ENCODE data around the gene LIME1.

The LIME1 gene

DNA sequence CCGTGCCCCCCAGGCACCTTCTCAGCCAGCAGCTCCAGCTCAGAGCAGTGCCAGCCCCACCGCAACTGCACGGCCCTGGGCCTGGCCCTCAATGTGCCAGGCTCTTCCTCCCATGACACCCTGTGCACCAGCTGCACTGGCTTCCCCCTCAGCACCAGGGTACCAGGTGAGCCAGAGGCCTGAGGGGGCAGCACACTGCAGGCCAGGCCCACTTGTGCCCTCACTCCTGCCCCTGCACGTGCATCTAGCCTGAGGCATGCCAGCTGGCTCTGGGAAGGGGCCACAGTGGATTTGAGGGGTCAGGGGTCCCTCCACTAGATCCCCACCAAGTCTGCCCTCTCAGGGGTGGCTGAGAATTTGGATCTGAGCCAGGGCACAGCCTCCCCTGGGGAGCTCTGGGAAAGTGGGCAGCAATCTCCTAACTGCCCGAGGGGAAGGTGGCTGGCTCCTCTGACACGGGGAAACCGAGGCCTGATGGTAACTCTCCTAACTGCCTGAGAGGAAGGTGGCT, 39.1 kb upstream of the LIME1 start:
- DNase-seq: peak; percentile 53

DNA sequence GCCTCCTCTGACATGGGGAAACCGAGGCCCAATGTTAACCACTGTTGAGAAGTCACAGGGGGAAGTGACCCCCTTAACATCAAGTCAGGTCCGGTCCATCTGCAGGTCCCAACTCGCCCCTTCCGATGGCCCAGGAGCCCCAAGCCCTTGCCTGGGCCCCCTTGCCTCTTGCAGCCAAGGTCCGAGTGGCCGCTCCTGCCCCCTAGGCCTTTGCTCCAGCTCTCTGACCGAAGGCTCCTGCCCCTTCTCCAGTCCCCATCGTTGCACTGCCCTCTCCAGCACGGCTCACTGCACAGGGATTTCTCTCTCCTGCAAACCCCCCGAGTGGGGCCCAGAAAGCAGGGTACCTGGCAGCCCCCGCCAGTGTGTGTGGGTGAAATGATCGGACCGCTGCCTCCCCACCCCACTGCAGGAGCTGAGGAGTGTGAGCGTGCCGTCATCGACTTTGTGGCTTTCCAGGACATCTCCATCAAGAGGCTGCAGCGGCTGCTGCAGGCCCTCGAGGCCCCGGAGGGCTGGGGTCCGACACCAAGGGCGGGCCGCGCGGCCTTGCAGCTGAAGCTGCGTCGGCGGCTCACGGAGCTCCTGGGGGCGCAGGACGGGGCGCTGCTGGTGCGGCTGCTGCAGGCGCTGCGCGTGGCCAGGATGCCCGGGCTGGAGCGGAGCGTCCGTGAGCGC, 38.5 kb upstream of the LIME1 start:
- peak; percentile 38 for DNase-seq

DNA sequence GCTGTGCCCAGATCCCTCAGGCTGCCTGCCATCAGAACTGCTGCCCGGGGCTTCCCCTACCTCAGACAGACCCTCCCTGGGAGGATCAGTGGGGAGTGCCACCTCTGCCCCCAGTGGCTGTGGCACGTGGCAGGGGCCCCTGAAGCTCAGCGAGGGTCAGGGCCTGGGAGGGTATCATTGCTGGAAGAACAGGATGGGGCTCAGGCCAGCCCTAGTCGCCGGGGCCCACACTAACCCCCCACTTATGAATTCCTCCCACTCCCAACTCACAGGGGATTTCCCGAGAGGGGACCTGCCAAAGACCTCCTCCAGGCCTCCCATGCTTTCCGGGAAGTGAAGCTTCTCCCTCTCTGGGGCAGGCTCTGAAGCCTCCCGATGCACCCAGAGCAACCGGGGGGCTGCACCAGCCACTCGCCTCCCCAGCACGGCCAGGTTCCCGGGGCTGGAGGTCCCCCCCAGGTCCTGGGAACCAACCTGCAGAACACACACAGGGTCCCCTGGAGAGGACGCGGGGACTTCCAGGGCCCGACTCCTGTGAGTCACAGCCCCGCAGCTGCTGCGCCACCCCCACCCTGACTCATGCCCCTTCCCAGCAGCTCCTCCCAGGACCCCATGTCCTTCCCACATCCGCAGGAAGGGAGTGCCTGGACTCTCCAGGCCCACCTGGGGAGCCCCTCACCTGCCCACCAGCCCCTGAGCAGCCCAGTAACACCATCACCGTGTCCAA, 37.6 kb upstream of the LIME1 start:
- DNase-seq: peak; percentile 64

DNA sequence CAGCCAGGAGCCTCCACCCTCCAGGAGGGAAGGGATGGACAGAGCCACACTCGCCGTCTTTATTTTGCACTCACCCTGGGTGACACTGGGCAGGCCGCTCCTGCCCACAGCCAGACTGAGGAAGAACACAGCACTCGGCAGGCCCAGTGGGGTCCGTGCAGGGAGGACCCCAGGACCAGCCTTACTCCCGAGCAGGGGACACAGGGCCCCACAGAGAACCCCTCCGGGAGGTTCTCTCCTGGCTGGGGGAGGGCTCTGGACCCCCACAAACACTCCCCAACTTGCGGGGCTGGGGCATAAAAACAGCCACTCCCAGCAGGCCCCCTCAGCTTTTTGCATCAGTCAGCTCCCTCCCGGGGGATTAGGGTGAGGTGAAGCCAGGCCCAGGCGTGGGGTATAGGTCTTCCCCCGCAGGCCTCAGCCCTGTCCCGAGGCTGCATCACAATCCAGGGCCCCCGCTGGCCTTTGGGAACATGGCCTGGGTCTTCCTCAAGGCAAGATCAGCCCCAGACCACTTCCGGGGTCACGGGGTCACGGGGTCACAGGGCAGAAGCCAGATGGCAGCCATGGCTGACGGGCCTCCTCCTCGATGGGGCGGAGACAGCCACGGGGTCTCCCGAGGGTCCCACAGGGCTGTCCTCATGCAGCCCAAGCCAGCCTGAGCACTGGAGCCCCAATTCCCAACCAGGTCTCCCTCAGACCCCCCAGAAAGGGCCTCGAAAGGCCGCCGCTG, 36.8 kb upstream of the LIME1 start:
- peak; percentile 41 for DNase-seq

GRCh38 chr20:63700199-63701050, 36.0 kb upstream of the LIME1 start:
- DNase-seq: no peak

GRCh38 chr20:63701051-63701328, 35.5 kb upstream of the LIME1 start:
- DNase-seq: no peak

DNA sequence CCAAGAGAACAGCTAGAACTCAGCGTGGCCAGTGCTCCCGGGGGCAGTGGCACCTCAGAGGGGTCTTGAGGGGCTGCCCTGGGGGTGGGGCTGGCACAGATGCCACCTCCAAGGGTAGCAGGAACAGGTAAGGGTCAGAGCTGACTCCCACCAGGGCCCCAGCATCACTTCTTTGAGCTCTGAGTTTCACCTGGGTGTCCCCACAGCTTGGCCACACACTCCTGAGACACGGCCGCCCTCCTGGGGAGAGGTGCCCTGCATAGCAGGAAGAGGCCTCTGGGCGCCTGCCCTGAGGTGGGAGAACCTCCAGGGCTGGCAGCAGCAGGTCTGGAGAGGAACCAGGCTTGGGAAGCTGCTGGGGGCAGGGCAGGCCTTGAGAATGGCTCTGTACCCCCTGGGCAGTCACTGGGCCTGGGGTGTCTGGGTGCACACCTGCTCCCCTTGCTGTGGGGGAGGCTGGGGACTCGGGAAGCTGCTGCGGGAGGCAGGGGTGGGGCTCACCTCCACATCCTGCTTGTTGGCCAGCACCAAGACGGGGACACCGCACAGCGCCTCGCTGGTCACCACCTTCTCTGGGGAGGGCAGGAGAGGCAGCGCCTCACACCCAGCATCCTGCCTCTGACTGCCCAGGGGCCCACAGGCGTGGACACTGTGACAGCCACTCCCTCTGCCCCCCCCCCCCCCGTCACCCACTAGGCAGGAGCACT, 35.0 kb upstream of the LIME1 start:
- no peak for DNase-seq

DNA sequence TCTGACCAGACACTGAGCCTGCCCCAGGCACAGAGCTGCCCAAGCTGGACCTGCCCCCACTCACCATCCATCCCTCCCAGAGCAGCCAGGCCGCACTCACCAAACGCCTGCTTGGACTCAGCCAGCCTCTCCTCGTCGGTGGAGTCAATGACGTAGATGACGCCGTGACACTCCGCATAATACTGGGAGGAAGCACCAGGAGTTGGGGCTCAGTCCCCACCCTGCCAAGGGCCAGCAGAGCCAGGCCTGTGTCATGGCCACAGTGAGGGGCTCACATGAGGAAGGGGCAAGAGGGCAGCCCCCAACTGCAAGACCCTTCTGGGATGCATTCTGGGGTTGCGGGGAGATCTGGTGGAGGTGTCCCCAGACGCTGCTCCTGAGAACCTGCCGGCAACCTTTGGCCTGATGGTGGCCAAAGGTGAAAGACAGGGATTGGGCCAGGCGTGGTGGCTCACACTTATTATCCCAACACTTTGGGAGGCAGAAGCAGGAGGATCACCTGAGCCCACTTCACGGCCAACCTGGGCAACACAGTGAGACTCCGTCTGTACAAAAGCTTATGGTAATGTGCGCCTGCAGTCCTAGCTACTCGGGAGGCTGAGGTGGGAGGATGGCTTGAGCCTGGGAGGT, 34.3 kb upstream of the LIME1 start:
- DNase-seq: no peak

GRCh38 chr20:63702751-63703470, 33.6 kb upstream of the LIME1 start:
- no peak for DNase-seq

DNA sequence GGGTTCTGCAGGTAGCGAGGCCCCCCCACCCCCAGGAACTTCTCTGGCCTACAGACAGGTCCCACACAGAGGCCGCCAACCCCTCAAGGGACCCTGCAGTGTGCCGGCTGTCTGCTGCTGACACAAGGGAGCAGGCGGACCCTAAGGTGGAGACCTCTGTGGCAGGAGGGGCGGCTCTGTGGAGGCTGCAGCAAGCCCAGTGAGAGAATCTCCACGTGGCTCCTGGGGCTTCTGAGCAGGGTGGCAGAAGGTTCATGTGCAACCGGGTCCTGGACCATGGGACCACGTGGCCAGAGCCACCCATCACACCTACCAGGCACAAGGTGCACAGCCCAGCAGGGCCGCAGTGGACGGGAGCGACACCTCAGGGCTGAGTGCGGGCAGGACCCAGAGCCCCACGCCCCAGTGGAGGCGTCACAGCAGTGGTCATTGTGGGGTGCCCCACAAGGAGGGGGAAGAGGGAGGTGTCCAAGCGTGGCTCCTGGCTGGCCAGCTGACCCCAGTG, 32.9 kb upstream of the LIME1 start:
- no peak for DNase-seq

- DNase-seq: no peak
Observed at GRCh38 chr20:63703976-63704748, 32.3 kb upstream of the LIME1 start.

DNA sequence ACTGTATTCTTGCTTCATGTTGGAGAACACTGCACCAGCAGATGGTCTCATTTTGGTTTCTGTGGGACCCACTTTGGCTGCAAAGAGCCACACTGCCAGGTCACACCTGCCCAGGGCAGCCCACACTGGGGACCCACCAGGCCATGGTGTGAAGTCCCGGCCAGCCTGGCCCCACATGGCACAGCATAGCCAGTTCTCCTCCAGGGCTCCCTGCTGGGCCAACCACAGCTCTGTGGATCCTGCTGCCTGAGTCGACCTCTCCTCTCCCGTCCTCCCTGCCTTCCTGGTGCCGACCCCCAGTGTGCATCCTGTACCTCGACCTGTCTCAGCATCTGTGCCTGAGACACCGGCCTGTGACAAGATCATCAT, 31.7 kb upstream of the LIME1 start:
- DNase-seq: no peak

DNA sequence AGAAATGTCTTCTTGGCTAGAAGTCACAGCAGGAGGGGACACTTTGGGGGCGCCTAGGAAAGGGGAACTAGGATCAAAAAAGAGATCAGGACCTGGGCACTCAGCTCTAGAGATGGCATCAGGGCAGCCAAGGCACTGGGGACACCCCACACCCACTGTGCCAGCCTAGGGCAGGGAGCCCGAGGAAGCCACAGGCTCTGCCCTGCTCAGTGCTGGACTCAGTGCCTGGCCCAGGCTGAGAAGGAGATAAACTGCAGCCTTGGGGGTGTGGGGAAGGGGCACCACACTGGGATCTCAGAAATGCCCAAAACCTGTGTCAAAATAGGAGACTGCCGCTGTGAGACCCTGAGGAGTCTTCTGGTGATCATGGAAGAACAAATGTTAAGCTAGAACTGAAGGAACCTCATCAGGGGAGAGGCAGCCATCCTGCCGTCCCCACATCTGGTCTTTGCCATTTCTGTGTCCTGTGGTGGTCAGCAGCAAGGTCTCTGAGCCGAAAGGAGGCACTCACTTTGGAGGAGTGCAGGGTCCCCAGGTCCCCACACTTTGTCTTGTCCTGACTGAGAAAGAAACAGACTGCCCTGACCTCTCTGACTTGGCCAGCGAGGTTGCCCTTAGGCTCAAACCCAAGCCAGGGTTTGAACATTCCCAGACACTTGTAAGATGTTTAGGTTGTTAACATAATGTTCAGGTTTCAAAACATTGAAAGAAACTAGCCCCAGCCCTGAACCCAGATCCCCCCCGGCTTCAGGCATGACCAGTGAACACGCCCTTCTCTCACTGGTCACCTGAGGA, 31.0 kb upstream of the LIME1 start:
- no peak for DNase-seq

GRCh38 chr20:63706027-63706695, 30.3 kb upstream of the LIME1 start:
- DNase-seq: no peak

DNA sequence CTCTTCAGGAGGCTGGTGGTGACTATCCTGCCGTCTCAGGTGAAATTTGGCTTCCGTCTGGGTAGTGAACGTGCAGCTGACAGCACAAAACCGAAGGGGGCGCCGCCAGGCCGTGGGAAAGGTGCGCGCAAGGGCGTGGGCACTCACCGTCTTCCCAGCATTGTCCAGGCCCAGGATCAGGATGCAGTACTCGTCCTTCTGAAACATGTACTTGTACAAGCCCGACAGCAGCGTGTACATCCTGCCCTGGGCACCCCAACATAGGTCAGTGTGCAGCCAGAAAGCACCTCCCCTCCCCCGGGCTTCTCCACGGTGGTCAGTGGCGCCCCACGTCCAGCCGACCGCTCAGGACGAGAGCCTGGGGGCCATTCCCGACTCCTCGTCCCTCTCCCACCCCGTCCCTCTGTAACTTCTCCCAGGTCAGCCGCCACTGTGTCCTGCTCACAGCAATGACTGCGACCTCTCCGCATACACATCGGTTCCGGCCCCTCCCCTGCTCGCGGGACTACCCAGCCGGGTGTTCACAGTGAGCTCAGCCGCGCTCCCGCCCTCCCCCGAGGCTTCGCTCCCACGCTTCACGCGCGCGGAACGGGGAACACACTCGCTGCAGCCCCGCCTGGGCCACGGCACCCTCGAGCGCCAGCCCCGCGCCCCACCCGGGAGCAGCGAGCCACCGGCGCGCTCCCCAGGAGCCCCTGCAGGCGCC, 29.5 kb upstream of the LIME1 start:
- peak; percentile 46 for DNase-seq

GRCh38 chr20:63707558-63708300, 28.7 kb upstream of the LIME1 start, which contains the start of the genes ARFRP1 and ZGPAT:
Gene ARFRP1, minus strand, starts transcription at chr20:63707976. Its CDS starts 885 bp downstream, at chr20:63707091.
Gene ZGPAT, plus strand, starts transcription at chr20:63708039. Its CDS starts 542 bp downstream, at chr20:63708581.
- DNase-seq: peak; percentile 91

Data from left hindlimb (tissue), 1 donor.